GM18526 (cell line): ENCODE data around the gene PFKL.

Source experiments
- POLR2A ChIP-seq: IDR thresholded peaks from 3 replicates; pipeline ENCODE4 v1.6.1; 2011; ENCODE audit not compliant: insufficient read length; ENCODE audit errors: extremely low read depth

Gene PFKL

GRCh38 chr21:44314561-44314960 is 14.7 kb downstream of the PFKL start:
- TF ChIP-seq POLR2A, result no peak

GRCh38 chr21:44315691-44316203 is 15.9 kb downstream of the PFKL start:
- TF ChIP-seq POLR2A, result no peak

- no peak for TF ChIP-seq POLR2A
Observed at GRCh38 chr21:44316277-44316900, 16.5 kb downstream of the PFKL start.

- no peak for TF ChIP-seq POLR2A
Observed at GRCh38 chr21:44317241-44317782, 17.5 kb downstream of the PFKL start.

- TF ChIP-seq POLR2A, result no peak
Observed at GRCh38 chr21:44317871-44318270, 18.0 kb downstream of the PFKL start.

GRCh38 chr21:44318489-44319285 is 18.8 kb downstream of the PFKL start:
- no peak for TF ChIP-seq POLR2A

GRCh38 chr21:44319407-44320065 is 19.7 kb downstream of the PFKL start:
- TF ChIP-seq POLR2A, result no peak

- TF ChIP-seq POLR2A, result no peak
Observed at GRCh38 chr21:44320847-44321246, 21.0 kb downstream of the PFKL start.

GRCh38 chr21:44321846-44322450 is 22.1 kb downstream of the PFKL start:
- TF ChIP-seq POLR2A, result no peak

GRCh38 chr21:44322621-44323325 is 22.9 kb downstream of the PFKL start:
- no peak for TF ChIP-seq POLR2A

GRCh38 chr21:44323591-44323990 is 23.7 kb downstream of the PFKL start:
- TF ChIP-seq POLR2A, result no peak

GRCh38 chr21:44324106-44324853 is 24.4 kb downstream of the PFKL start:
- no peak for TF ChIP-seq POLR2A

GRCh38 chr21:44324854-44325107 is 24.9 kb downstream of the PFKL start:
- TF ChIP-seq POLR2A, result no peak

- TF ChIP-seq POLR2A, result no peak
Observed at GRCh38 chr21:44325386-44326271, 25.8 kb downstream of the PFKL start.

GRCh38 chr21:44326272-44326647 is 26.4 kb downstream of the PFKL start:
- TF ChIP-seq POLR2A, result no peak
